GM18520 (cell line): ENCODE measurements around the gene THYN1.
A peak's percentile ranks its signal among the peaks of the same experiment; 100 is the strongest.
"Not testable (repeated sequence)": the region's sequence is repeated elsewhere in the genome, so short reads cannot be mapped to it uniquely, and the experiment has no call there.

Experiments used
- ATAC-seq: cut with Tn5 transposase; IDR thresholded peaks from one replicate; pipeline ENCODE4 v1.9.1; 2021; ENCODE audit not compliant: unreplicated experiment

Gene THYN1

DNA sequence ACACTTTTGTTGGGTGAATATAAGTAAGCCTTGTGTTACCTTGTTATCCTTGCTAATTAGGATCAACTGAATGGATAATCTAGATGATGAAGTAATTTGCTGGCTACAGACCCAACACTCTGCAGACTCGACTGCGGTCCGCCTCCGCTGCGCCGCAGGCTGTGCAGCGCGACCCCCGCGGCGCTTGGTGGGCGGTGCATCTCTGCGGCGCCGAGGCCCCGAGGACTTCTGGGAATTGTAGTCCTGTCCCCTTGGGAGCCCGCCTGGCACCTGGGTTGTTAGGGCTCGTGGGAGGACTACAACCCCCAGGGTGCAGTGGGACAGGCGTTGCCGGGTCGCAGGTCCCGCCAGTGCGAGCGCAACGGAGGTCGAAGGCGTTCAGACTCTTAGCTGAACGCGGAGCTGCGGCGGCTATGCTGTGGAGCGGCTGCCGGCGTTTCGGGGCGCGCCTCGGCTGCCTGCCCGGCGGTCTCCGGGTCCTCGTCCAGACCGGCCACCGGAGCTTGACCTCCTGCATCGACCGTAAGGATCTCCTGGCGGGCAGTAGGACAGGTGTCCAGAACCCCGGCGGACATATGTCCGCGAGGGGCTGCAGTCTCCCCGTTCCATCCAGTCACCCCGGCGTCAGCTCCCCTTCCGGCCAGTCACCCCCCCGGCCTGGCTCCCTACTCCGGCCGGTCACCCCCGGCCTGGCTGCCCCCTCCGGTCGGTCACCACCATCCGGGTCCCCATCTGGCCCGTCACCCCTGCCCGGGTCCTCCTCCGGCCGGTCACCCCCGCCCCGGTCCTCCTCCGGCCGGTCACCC, at the start of gene THYN1, which contains the start of gene ACAD8:
THYN1 (minus strand) TSS at position 165 of the 806 bp plus-strand sequence. CDS start 470 bp downstream, outside the sequence.
ACAD8 (plus strand) TSS at position 381 of the 806 bp plus-strand sequence; CDS start at position 414, 33 bp downstream.
- ATAC-seq, result peak; percentile 99

DNA sequence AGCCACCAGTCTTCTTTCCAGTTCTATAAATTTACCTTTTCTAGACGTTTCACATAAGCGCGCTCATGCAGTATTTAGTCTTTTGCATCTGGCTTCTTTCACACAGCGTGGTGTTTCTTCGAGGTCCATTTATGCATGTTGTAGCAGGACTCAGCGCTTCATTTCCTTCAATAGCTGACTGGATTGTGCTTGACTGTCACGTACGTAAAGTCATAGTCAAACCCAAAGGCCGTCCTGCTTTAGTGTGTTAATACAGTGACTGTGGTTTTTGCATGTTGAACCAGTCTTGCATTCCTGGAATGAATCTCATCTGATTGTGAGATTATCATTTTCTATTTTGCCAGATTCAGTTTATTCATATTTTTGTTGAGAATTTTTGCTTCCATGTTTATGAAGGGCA, 41.5 kb upstream of the THYN1 start:
- ATAC-seq, result no peak

DNA sequence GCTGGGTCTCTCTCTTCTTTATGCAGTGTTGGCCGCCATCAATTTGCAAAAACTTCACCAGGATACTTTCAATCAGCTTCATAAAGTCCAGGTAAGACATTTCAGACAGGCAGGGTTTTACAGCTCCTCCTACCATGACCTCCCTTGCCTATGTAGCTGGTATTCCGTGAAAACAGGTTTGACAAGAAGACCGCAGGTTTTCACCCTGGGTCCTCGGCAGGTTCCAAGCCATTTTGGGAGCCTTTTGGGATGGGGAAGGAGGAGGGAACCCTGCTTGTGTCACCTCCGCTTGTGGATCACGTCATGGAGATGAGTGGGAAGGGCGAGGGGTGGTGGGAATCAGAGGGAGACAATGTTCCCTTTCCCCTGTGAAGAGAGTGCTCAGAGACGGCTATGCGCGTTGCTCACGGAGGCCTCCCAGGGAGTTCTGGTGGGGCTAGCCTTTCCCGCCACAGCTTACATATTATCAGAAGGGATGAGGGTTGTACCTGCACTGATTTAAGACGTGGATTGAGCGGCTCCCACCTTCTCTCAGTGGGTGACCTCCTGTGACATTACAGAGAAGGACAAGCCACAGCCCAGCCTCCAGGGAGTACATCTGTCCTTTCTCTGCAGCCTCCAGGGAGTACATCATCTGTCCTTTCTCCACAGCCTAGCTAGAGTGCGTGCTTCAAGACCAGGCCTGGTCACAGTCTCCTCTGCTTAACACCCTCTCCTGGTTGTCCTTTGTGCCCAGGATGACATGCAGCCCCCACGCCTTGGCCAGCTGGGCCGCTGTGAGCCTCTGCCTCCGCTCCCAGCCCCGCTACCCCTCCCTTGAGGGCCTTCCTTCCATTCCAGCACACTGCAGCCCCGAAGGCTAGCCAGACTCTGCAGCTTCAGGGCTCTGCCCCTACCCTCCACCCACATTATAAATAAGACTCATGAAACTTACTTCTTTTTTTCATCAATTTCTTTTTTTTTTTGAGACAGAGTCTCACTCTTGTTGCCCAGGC, 40.3 kb upstream of the THYN1 start:
- ATAC-seq, result no peak

DNA sequence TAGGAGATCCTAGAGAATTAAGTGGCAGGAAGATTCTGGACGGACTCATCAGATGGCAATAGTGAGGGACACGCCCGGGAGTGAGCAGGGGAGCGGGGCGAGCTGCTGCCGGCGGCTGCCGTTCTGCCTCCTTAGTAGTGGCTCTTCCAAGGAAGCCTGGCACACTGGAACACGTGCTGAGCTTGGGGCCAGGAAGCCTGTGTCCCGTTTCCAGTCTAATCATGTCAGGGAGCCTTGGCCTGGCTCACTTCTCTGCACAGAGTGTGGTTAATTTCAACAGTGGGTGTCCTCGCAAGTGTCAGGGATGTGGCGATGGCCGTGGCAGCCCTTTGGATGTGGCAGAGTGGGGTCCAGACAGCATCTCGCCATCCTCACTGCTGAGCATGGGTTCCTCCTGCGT, 39.5 kb upstream of the THYN1 start:
- ATAC-seq, result no peak

DNA sequence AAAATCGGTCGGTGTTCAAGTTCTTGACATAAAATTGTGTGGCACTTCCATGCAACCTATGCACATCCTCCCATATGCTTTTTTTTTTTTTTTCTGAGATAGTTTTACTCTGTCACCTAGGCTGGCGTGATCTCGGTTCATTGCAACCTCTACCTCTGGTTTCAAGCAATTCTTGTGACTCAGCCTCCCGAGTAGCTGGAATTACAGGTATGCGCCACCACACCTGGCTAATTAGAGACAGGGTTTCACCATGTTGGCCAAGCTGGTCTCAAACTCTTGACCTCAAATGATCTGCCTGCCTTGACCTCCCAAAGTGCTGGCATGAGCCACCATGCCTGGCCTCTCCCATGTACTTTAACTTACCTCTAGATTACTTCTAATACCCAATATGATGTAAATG, 38.0 kb upstream of the THYN1 start:
- no peak for ATAC-seq

DNA sequence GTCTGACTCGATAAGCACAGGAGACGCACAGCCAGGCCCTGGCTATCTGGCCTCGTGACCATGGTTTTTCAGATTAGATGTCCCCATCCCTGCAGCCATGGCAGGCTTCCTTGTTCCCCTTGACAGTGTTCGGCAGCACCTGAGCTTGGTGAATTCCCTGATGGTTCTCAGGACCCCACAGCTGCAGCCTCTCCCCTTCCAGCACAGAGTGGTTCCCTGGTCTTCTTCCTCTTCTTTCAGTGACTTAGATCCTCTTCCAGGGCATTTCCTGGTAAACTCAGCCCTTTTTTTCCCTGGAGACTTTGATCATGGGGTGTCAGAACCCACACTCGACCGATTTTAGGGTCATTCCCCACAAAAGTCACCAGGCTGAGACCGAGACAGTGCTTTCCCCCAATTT, 37.5 kb upstream of the THYN1 start:
- no peak for ATAC-seq

DNA sequence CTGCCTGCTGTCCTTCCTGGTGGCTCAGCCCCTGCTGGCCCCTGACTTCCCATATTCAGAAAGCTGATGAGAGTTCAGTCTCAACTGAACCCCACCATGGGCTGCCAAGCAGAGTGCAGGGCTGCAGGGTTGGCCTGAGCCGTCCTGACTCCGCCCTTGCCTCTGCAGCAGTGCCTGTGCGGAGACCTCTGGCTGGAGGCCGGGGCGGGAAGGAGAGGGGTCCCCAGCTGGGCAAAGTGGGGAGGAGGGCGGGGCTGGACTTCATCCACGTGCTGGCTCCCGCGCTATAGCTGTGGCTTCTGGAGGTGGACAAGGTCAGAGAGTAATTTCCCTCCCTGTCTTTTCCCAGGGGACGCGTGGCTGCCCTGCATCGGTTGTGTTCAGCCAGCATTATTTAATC, 36.6 kb upstream of the THYN1 start:
- ATAC-seq, result no peak

DNA sequence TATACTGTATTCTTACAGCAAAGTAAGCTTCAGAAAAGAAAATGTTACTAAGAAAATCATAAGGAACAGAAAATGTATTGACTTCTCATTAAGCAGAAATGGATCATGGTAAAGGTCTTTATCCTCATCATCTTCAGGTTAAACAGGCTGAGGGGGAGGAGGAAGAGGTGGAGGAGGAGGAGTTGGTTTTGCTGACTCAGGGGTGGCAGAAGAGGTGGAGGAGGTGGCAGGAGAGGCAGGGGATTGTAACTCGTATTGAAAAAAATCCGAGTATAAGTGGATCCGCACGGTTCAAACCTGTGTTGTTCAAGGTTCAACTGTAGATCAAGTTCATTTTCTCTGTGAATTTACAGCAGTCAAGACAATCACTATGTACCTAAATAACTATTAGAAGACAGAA, 36.0 kb upstream of the THYN1 start:
- no peak for ATAC-seq

DNA sequence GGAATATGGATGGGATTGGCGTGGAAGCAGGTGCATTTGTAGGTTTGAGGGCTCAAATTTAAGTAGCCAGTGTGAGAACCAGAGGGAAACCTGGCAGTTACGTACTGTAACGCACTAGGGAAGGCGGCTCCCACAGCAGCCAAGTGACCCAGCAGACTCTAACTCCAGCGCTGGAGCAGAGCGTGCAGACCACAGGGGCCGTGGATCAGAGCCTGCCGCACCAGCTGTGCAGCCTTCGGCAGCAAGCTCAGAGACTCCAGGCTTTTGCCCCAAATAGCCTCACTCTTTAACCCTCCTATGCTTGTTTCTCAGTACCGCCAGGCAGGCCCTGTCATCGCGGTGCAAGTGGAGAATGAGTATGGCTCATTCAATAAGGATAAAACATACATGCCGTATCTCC, 35.3 kb upstream of the THYN1 start:
- no peak for ATAC-seq

DNA sequence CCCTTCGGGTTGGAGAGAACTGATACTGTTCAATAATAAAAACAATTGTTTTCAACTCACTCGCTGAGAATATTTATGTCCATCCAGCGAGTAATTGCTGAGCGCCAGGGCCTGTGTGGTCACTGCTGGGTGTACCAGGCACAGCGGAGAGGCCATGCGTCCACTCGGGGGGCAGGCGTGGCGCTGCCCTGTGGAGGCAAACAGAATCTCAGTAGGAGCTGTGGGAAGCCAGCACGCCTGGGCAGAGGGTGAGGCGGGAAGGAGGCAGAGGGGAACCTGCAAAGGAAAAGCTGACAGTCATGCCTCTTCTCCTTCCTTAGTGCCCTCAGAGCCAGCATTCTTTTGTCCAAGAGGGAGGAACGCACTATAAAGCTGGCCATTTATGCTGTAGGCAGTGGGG, 34.4 kb upstream of the THYN1 start:
- ATAC-seq, result no peak

DNA sequence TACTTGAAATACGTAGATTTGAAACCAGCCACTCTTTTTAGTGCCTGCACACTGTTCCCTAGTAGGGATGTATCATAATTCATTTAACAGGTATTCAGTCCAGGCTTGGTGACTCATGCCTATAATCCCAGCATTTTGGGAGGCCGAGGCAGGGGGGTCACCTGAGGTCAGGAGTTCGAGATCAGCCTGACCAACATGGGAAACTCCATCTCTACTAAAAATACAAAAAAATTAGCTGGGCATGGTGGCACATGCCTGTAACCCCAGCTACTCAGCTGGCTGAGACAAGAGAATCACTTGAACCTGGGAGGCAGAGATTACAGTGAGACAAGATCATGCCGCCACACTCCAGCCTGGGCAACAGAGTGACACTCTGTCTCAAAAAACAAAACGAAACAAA, 31.2 kb upstream of the THYN1 start:
- not testable (repeated sequence) for ATAC-seq

DNA sequence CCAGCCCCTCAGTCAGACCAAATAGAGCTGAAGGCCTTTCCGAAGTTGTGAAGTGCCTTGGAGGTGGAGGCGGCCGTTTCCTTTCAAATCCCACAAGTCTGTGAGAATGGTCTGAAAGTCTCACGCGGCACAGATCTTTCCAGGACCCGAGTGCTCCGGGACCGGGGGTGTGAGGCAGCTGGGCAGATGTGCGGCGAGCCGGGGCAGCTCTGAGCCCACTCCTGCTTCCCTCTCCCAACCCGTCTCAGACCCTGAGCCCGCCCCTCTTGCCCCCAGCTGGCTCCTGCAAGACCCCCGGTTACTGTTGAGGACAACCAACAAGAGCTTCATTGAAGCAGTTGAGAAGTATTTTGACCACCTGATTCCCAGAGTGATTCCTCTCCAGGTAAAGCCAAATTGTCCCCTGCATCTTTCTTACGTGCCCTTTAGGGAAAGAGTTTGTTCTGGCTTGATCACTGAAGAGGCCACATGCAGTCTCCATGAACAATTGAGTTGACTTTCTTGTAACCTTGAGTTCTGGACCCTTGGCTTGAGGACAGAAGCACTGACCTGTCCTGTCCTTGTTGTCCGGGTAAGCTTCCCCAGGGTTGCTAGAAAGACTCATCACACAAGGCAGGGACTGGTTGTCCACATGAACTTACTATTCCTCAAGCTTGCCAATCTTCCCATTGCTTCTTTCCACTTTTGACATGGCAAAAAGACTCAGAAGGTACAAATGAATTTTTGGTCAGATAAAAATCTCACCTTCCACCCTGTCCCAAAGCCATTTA, 30.5 kb upstream of the THYN1 start:
- ATAC-seq, result no peak

DNA sequence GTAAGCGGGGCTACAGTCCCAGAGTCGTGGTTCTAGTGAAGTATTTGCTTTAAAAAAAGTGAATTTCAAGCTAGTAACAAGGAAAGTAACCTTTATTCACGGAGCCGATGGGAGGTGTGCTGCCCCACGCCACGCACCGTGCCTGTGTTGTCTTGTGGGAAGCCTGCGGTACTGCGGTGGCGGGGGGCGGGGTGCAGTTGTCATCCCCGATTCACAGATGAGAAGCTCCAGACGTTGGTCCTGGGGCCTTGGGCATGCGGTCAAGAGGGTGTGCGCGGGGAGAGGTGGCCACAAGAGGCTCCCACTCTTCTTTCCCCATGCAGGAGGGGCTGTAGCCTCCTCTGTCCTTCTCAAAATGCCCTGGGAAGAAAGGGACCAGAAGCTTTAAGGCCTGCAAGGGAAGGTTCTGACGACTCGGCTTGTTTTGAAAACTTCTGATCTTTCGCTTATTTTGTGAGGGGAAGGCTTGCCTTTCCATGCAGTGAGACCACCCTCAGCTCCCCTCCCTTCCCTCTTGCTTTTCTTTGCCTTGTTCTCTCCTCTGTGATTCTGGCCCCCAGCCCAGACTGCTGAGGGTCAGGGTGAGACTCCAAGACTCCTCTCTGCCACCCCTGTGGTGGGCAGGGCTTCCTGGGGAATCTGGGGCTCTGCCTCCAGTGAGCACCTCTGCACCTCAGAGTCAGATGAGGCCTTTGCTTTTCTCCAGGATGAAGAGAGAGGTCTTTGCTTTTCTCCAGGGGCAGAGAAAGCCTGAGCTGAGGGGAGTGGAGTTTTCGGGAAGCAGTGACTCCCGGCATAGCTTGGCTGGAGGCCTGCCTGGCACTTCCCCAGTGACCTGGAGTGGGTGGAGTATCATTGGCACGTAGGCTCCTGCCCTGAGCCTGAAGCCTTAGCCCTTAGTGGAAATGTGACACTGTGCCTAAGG, 29.2 kb upstream of the THYN1 start:
- no peak for ATAC-seq

DNA sequence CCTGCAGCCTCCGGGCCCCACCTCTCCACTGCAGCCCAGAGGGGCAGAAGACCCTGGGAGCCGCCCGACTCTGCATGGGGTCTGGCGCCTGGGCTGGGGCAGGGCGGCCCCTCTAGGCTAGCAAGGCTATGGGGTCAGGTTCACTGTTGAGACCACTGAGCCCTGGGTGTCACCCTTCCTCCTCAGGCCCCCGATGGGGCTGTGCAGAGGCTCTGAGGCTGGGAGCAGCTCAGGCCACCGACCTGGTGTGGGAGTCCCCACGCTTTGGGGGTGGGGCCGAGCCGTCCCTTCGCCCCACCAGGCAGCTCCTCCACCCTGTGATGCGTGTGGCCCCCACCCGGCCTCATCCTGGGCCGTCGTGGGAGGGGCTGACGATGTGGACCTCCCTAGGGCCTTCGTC, 28.5 kb upstream of the THYN1 start:
- not testable (repeated sequence) for ATAC-seq

DNA sequence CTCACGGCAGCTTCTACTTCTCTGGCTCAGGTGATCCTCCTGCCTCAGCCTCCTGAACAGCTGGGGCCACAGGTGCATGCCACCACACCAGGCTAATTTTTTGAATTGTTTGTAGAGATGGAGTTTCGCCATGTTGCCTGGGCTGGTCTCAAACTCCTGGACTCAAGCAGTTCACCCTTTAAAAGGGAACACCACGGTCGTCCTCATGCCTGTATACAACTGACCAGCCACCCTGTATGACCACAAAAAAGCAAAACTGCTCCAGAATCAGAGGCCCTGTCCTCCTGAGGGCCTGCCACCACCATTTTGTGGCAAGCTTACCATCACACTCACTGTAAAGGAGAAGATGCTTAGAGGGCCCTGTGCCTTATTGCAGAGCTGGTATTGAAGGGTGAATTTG, 25.2 kb upstream of the THYN1 start:
- no peak for ATAC-seq

DNA sequence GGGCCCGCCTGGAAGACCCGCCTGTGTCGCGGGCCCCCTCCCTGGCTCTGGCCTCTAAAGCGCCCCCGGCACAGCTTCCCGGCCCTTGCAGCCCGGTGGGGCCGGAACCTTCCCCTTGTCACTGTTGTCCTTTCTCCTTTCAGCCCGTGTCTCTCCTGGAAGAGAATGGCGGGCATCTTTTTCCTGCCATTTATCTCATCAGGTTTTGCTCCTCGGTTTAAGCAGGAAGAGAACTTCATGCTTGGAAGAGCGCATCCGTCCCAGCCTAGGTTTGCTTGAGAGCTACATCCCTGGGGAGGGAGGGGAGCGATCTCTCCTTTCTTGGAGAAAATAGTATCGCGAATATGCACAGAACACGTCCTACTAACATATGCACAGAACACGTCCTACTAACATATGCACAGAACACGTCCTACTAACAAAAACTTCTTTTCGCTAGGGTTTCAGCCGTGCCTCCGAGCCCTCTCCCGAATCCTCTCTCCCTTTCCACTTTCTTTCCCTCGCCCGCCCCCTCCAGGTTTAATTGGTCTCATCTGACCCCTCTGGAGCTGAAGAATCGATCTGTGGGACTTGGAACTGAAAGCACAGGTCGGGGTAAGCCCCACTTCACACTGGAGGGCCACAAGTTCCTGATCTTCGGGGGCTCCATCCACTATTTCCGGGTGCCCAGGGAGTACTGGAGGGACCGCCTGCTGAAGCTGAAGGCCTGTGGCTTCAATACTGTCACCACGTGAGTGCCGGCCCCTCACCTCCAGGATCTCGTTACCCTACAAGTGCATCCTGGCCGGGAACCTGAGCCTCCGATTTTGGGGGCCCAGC, 24.2 kb upstream of the THYN1 start:
- ATAC-seq, result no peak

DNA sequence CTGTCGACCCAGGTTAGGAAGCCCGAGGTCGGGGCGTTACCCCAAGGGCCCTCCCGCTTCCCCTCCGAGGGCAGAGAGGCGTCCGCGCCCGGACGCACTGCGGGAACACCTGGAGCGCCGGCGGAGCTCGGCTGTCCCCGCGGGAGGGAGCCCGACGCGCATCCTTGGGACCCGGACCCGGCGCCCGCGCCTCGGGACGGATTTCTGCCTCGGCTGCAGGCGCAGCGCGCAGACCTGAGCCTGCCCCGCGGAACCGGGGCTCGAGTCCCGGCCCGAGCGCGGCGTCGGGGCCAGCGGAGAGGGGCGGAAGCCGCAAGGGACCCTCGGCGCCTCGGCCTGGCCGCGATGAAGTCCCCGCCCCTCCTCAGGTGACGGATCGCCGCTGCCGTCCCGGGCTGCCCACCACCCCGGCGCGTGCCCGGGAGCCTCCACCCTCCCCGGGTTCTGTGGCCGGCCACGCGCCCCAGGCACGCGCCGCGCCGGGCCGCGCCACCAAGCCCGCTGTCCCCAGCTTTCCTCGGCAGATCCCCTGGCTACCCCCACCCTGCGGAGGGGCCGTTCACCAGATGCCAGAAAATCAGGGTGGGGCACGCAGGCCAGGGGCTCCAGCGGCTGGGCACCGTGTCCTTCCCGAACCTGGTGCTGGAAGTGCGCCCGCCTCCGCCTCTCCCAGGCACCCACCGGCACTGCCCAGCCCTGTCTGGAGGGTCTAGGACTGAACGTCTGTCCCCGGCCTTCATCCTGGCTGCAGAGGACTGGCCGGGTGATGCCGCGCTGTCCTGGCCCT, 23.4 kb upstream of the THYN1 start:
- ATAC-seq, result no peak
